GM06990 (cell line): Measurements from ENCODE around the gene TMEM178B.

Source experiments
- DNase-seq: peaks from one replicate; pipeline ENCODE4 v3.0.0-alpha.2; 2011; ENCODE audit not compliant: insufficient read length; ENCODE audit errors: extremely low read depth
- H3K27me3 ChIP-seq: replicated peaks from 2 replicates; pipeline ENCODE4 v1.6.0; 2011; ENCODE audit warnings: low read length; ENCODE audit not compliant: control insufficient read depth, insufficient read depth
- H3K36me3 ChIP-seq: 2 replicates; pipeline ENCODE4 v1.5.1; 2011; ENCODE audit warnings: low read length; ENCODE audit not compliant: control insufficient read depth, insufficient read depth
- H3K4me3 ChIP-seq: replicated peaks from 2 replicates; pipeline ENCODE4 v1.5.1; 2011; ENCODE audit warnings: low read depth, mild to moderate bottlenecking, control low read depth, low read length
- TF ChIP-seq, protein P1 (sequence below): IDR thresholded peaks from 2 replicates; pipeline ENCODE4 v1.5.1; 2011; ENCODE audit warnings: low read length, control low read depth, mild to moderate bottlenecking, inconsistent platforms; ENCODE audit not compliant: insufficient read depth, poor library complexity, severe bottlenecking

Gene TMEM178B

DNA sequence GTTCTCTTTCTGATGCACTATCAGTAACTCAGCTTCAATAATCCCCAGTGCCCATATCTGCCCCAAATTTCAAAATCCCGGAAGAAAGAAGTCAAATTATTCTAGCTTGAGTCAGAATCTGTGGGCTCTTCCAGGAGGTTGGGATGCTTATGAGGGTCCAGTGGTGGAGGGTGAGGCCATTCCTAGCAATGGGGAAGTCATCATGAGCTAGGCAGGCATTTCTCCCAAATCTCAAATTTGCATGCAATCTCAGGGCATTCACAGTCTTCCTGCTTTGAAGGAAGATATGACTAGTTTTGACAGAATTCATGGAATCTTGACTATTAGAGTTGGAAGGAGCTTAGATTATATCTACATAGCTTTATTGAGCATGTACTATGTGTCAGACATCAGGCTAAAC lies 313.0 kb downstream of the TMEM178B start:
- TF ChIP-seq, protein P1, sequence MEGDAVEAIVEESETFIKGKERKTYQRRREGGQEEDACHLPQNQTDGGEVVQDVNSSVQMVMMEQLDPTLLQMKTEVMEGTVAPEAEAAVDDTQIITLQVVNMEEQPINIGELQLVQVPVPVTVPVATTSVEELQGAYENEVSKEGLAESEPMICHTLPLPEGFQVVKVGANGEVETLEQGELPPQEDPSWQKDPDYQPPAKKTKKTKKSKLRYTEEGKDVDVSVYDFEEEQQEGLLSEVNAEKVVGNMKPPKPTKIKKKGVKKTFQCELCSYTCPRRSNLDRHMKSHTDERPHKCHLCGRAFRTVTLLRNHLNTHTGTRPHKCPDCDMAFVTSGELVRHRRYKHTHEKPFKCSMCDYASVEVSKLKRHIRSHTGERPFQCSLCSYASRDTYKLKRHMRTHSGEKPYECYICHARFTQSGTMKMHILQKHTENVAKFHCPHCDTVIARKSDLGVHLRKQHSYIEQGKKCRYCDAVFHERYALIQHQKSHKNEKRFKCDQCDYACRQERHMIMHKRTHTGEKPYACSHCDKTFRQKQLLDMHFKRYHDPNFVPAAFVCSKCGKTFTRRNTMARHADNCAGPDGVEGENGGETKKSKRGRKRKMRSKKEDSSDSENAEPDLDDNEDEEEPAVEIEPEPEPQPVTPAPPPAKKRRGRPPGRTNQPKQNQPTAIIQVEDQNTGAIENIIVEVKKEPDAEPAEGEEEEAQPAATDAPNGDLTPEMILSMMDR, result no peak
- no peak overlapping the region for H3K4me3 ChIP-seq
- DNase-seq, result no peak
- H3K27me3 ChIP-seq, result no peaks in the 10 kb centered on the region
- H3K36me3 ChIP-seq, result no peaks in the 10 kb centered on the region

DNA sequence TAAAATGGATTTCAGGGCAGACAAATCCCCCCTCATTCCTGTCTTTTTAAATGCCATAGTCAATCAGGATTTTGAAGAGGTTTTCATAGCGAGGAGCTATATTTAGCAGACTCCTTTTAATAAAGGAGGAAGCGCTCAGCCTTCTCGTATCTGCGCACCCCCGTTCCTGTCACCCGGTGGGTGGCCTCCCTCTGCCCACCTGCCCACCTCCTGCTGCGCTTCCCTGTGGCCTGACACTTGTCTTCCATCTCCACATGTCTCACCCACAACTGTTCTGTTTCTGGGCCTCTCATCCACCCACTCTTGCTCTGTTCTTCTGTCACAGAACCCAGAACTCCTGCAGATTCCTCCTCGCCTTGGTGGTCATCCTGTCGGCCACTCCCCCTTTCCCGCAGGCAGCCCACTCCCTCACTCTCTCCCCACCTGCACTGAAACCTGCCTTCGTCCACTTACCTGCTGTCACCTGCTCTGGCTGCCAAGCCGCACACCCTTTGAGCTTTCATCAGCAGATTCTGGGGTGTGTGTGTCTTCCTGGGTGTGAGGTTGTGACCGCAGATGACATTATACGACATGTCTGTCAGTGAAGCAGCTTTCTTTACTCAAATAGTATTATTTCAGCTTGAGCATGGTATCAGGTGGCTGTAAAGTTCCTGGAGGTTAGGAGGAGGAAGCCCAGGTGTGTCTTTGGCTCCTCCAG lies 313.8 kb downstream of the TMEM178B start:
- H3K4me3 ChIP-seq, result no peak overlapping the region
- DNase-seq, result no peak
- H3K27me3 ChIP-seq, result peaks cover under 1% of the 10 kb centered on the region; the same call in 1 of the 2 replicates
- no peaks in the 10 kb centered on the region for H3K36me3 ChIP-seq
- TF ChIP-seq, protein P1, result no peak

DNA sequence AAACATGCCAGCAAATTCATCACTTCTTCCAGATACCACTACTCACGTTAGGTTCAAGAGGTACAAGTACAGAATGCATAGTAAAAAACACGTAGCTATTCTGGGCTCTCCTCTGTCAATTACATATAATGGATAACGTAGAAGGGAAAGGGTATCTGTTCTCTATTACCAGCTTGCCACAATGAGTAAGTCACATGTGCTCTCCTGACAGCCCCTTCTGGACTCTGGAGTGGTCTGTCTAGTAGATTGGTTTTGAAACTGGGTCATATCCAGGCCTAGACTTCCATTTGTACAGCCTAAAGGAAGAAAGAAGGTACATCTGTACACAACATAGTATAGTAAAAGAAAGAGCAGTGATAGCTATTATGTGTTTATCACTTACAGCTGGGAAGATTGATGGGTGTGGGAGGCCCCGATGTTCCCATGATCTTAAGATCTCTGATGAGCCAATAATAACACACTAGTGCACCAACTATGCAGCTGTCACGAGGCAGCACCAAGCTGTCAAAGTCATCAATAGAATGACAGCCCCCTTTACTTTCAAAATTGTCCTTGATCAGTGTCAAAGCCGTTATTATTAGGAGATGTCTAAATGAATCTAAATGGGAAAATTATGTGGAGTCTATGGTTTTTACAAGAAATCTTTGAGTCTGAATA lies 315.4 kb downstream of the TMEM178B start:
- DNase-seq, result no peak
- TF ChIP-seq, protein P1, result no peak
- peaks cover 2% of the 10 kb centered on the region; the same call in 1 of the 2 replicates for H3K27me3 ChIP-seq

DNA sequence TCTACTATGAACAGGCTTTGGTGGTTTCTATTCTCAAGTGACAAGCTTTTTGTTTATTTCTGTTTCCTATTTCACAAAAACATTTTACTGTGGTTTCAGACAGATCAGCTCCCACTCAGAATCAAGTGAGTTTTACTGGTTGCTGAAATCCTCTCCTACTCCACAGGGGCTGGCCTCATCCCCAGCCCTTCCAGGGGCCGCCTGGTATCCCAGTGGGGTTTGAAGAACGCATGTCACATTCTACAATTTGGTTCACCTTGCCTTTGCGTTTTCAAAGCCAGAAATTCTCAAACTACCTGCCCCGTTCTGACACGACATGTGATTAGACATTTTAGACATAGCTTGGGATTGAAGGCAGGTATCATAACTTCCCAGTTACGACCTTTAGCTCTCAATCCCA lies 316.5 kb downstream of the TMEM178B start:
- TF ChIP-seq, protein P1, result no peak
- Histone ChIP-seq H3K27me3 (peaks cover 2% of the 10 kb centered on the region; the same call in 1 of the 2 replicates), H3K36me3 (no peaks in the 10 kb centered on the region), H3K4me3 (no peak overlapping the region)
- DNase-seq, result no peak

More for the DNA sequence above, 315.4 kb downstream of the TMEM178B start:
- Histone ChIP-seq H3K4me3 (no peak overlapping the region), H3K36me3 (no peaks in the 10 kb centered on the region)

DNA sequence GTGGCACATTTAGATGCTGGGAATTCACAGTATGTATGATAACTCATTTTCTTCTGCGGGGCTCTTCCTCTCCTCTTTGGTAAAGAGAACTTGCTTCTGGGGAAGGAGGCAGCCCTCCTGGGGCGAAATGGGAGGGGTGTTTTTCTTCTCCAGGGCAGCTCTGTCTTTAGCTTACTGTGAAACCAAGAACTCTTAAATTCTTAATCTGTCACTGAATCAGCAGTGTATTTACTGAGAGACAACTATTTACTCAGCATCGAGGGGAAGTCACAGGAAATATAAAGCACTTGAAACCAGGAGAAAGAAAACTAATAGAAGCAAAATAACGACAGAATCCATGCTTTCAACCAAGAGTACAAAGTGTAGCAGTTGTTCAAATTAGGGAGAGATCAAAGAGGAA lies 319.2 kb downstream of the TMEM178B start:
- Histone ChIP-seq H3K27me3 (peaks cover 2% of the 10 kb centered on the region; the same call in 1 of the 2 replicates), H3K4me3 (no peak overlapping the region), H3K36me3 (no peaks in the 10 kb centered on the region)
- no peak for DNase-seq
- TF ChIP-seq, protein P1, result no peak
